NCI-H2107 (cell line): Measurements from ENCODE around the gene WIZ.
"Not testable (repeated sequence)": the region's sequence is repeated elsewhere in the genome, so short reads cannot be mapped to it uniquely, and the experiment has no call there.

Experiments
- DNase-seq: peaks from one replicate; lab custom pipeline; 2025; lab: John Stamatoyannopoulos, UW

The WIZ gene

DNA sequence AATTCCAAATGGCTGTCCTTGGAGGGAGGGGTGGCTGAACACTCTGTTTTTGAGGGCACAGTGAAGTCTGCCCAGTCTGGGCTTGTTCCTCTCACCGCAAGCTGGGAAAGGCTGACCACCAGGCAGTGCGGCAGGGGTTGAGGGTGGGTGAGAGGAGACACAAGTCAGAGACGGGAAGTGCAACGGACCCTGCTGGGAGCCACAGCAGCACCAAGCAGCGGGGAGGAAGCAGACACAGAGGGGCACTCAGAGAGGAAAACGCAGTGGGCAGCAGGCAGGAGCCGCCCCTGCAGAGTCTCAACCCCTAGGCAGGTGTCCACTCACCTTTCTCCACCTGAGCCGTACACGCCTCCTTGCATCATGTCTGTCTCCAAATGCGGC, 46.6 kb downstream of the WIZ start:
- no peak for DNase-seq

DNA sequence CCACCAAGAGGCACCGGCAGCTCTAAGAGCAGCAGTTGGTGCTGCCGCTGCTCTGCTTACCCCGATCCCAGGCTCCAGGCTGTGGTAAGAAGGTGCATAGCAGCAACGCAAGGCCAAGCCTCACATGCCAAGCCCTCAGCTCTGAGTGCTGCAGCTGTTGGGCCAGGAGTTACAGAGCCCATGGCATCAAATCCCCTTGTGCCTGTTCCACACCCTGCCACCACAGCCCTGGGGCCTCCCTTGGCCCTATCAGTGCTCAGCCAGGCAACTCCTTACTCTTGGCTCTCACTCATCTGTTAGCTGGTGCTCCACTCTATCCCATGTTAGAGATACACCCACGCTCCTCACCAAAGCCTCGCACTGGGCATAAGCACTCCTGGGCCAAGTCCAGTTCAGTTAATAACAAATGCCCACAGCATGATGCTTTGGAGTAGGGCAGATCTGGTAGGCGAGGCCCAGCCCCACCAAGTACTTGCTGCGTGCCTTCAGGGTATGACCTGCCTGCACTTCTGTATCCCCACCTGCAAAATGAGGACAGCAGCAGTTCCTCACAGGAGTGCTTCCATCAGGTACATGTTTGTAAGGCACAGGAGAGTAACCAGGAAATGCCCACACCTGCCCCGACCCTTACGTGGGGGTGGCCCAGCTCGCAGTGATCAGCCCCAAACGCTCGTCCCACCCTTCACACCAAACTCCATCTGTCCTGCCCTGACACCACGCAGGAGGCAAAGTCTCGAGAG, 47.2 kb downstream of the WIZ start:
- DNase-seq: no peak

DNA sequence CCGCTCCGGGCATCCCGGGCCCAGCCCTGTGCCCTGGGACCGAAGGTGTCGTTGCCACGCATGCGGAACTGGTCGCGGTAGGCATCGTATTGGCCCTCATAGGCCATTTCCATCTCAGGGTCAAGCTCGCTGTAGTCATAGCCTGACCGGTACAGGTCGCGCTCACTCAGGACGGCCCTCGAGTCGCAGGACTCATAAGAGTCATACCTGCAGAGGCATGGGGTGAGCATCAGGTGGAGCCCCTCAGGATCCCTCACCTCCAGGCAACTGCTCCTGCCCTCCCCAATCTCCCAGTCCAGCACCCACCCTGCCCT, 48.4 kb downstream of the WIZ start:
- DNase-seq: no peak

DNA sequence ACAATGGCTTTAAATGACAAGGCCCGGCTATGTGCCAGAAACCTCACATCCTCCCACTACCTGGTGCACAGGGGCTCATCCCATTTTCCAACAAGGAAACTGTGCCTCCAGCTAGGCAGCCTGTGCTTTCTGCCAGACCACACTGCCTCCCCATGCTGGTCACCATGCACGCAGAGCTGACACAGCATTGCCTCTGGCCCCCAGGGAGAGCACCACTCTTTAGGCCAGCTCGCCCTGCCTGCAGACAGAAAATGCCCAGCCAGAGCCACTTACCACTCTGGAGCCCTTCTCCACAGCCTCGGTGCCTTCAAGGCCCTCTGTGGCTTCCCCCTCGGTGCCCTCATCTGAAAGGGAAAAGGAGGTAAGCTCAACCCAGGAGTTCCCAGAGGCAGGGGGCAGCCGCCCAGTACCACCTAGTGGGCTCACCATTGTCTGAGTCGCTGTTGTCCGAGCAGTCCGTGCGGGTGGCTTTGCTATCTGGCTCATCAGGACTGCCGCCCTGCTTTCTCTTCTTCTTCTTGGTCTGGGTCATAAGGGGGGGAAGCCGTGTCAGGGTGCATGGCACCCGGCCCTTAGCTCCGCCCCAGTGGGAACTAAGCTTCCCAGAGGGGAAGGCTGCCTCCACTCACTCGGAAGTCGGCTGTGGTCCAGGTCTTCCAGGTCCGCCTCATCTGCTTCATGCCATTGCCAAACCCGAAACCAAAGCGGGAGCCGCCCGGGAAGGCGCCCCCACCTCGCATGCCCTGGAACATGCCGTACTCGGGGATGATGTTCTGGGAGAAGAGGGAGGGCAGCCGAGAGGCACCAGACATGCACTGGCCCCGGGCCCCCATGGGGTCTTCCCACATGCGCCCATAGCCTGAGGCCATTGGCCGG, 49.0 kb downstream of the WIZ start:
- DNase-seq: no peak

DNA sequence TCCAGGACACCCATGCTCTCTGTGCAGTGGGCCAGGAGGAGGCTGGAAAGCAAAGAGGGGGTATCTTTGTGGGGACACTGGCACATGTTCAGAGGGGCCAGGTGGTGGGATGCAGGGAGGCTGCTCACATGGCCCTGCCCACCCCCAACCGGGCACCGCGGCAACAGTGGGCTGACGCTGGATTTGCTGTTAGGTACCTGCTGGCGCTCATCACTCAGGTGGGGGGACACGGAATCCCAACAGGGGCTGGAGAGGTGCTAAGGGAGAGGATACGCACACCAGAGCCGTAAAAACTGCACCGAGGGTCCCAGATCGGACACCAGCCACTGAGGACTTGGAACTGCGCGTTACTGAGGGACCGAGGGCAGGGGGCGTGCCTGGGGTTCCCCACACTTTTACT, 50.1 kb downstream of the WIZ start:
- DNase-seq: no peak

DNA sequence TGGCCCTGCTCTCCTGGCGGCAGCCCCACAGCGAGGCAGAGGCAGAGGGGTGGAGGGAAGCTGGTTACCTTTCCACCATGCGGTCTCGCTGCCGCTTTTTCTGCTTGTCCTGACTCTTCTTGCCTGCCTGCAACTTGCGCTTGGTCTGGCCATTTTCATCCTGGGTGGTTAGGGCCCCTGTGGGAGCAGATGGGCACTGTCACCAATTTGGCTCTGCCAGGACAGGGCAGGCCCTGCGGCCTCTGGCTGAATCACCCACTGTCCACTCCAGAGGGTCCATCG, 50.6 kb downstream of the WIZ start:
- DNase-seq: no peak

DNA sequence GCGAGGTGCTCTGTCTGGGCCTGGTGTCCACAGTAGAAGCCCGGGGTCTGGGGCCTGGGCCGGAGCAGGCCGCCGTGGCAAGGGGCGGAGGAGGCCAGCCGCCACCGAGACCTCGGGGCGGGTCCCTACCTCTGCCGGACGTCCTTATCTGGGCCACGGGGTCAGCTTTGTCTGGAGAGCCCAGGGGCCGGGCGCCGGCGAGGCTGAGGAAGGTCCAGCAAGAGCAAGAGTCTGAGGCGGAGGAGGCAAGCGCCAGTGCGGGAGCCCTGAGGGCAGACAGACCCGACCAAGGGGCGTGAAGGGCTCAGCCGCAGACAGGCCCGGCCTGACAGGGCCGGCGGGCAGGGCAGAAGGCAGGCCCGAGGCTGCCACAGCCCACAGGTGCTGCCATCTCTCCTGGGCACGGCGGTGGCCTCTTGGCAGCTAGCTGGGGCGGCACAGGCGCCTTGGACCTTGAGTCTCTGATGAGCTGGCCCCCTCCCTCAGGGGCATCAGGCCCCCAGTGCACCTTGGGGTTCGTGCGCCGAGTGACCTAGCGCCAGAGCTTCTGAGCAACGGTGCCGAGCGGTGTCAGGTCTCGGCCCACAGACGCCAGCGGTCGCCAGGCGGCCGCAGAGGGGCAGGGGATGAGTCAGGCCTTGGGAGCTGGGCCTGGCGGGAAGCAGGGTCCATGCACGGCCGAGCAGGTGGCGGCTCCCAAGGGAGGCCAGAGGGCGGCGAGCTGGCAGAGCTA, 51.1 kb downstream of the WIZ start:
- DNase-seq: no peak

DNA sequence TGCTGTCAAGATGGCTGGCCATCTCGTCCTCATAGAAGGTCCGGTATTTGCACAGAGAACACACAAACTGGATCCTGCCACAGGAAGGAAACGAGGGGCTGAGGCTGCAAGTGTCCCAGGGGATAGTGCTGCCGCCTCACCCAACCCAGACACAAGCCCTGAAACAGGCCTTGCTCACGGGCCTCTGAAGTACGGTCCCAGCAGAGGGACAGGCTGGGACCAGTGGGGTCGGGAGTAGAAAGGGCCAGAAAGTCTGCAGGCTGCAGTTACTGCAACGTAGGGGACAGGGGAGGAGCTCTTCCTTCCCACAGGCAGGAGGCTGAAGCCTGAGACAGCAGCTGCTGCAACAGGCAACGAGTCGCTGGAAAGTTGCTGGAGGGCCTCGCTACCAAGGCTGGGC, 52.0 kb downstream of the WIZ start:
- DNase-seq: no peak

DNA sequence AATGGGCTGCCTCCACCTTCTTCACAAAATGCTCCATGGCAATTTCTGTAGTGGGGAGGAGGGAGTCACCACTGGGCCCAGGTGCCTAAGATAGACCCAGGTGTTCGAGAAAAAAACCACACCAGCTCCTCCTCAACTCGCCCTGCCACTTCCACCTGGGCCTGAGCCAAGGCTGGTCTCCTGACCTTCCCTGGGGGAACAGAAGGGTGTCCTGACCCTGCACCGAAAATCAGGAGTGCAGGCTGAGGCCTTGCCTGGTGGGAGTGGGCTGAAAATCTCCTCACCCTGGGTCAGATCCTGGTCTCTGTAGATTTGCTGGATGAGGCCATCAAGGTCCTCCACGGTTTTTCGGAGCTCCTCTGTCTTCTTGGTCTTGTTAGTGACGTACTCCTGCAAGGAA, 52.5 kb downstream of the WIZ start:
- no peak for DNase-seq

DNA sequence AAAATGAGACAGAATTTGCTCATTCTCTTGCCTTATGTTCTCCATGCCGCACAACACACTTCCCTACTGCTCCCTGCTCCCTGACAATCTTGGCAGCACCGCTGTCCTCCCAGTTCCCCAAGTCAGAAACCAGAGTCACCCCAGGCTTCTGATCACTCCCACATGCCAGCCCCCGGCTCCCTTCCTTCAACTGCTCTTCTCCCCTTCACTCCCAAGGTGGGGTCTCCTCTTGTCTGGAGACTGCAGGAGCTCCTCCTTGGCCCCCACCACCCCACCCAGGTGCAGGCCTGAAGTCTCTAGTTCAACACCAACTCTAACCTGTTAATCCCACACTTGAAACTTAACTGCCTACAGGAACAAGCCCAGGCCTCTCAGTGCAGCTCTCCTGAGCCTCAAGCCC, 53.3 kb downstream of the WIZ start:
- no peak for DNase-seq

DNA sequence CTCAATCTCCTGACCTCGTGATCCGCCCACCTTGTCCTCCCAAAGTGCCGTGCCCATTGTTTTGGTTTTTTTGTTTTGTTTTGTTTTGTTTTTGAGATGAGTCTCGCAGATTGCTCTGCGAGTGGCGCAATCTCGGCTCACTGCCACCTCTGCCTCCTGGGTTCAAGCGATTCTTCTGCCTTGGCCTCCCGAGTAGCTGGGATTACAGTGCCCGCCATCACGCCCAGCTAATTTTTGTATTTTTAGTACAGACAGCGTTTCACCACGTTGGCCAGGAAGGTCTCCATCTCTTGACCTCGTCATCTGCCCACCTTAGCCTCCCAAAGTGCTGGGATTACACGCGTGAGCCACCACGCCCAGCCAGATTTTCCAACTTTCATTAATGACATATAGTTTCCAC, 54.5 kb downstream of the WIZ start:
- not testable (repeated sequence) for DNase-seq

DNA sequence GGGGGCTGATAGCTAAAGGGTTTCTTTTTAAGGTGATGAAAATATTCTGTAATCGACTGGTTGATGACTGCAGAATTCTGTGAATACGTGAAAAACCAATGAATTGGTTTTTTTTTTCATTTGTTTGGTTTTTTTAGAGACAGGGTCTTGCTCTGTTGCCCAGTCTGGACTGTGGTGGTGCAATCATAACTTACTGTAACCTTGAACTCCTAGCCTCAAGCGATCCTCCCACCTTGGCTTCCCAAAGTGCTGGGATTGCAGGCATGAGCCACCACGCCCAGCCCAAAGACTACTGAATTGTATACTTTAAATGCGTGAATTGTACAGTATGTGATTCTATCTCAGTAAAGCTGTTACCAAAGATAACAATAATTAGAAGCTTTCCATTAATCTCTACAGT, 55.3 kb downstream of the WIZ start:
- DNase-seq: no peak

DNA sequence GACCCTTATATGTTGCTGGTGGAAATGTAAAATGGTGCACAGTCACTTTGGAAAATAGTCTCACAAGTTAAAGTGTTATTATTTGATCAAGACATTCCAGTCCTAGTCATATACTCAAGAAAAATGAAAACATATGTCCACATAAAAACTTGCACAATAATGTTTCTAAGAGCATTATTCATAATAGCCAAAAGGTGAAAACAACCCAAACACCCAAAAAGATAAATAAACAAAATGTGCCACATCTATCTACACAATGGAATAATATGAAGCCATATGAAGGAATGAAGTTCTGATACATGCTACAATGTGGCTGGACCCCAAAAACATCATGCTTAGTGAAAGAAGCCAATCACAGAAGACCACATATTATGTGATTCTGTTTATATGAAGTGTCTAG, 55.8 kb downstream of the WIZ start:
- DNase-seq: no peak

DNA sequence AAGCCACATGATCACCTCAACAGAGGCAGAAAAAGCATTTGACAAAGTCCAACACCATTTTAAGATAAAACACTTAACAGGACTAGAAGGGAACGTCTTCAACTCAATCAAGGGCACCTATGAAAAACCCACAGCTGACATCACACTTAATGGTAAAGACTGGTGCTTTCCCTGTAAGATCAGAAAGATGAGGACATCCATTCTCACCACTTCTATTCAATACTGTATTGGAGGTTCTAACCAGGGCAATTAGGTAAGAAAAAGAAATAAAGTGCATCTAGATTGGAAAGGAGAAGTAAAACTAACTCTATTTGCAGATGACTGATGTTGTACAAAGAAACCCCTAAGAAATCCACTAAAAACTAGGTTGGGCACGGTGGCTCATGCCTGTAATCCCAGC, 58.9 kb downstream of the WIZ start:
- no peak for DNase-seq

DNA sequence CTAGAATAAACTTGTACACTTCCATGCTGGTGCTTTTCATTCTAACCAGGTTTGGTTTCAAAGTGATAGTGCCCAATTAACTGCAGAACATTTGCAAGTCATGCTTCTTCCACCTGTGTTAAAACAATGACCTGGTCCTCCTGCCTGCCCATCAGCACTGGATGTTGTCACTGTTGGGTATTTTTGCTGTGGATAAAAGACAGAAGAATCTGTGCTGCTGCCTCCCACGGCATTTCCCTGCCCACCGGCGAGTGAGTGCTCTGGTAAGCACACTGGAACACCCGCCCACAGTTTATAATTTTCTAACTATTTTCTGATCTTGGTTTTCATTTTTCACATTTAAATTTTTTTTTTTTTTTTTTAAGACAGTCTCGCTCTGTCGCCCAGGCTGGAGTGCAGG, 67.9 kb downstream of the WIZ start:
- DNase-seq: no peak

DNA sequence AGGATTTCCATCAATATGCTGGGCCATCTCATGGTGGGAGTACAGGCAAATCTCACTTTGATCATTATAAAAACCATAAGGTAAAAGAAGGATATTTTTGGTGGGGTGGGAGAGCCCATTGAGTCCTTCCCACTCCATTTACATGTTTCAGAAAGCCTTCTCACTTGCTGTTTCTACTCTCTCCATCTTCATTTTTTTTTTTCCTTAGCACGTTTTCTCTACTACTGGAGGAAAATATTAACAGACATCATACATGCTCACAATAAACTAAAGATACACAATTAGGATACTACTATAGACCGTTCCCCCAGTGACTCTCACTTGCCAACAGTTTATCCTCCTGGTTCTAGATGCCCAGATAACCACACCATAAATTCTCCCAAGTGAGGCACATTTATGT, 68.3 kb downstream of the WIZ start:
- no peak for DNase-seq

DNA sequence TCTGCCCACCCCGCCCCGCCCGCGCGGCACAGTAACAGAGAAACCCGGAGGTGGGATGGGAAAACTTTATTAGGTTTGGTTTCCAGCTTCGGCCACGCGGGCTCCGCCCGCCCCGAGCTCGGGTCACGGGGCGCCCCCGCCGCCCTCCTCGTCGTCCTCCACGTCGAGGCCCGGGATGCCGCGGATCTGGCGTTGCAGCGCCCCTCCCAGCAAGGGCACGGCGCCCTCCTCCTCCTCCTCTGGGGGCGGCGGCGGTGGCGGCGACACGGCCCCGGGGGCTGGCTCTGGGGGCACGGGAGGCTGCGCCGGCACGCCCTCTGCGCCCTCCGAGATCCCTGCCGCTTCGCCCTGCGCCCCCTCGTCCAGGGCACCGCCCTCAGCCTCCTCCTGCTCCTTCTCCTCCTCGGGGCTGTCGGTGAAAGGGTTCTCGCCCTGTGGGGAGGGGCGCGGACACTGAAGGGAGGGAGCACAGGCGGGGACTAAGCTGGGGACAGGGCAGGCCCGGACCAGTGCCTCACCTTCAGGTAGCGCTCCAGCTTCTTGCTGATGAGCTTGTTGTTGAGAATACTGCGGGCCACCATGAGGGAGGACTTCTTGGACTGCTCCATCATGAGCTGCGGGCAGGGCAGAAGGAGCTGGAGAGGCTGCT, 69.6 kb downstream of the WIZ start:
- no peak for DNase-seq

DNA sequence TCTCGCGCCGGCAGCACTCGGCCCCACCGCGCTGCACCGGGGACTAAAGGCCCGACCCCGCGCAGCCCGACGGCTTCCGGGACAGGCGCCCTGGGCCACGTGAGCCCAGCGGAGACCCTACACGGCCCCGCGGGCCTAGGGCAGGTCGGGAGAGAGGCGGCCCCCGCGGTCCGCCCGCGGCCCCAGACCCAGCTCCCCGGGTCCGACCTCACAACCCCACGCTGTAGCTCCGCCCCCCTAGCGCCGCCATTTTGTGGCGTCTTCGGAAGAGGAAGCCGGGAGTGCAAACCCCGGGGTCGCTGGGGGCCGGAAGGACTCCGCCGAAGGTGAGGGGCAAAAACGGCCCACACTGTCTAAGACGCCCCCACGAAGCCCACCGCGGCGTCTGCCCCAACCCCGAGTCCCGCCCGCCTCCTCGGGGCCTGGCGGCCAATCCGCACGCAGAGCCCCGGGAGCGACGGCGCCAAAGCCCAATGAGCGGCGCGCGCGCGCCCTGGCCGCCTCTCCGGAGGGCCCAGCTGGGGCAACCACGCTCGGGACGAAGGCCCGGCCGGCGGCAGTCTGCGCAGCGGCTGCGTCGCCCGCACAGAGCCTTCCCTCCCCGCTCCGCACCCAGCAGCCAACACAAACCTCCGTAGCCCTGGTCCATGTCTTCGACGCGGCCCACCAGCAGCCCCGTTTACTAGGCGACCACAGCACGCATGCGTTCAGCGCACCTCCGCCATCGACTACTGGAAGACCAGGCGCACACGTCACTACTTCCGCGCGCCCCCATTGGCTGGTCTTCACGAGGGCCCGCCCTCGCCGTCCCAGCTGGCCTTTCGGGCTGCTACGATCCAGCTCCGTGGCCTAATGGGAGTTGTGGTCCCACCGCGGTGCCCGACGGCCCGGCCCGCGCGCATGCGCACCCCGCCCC, 70.4 kb downstream of the WIZ start, which contains the start of gene AKAP8:
AKAP8 (minus strand) TSS at position 705 of the 916 bp plus-strand sequence; CDS start at position 649, 56 bp downstream.
- DNase-seq: peak; percentile 96

DNA sequence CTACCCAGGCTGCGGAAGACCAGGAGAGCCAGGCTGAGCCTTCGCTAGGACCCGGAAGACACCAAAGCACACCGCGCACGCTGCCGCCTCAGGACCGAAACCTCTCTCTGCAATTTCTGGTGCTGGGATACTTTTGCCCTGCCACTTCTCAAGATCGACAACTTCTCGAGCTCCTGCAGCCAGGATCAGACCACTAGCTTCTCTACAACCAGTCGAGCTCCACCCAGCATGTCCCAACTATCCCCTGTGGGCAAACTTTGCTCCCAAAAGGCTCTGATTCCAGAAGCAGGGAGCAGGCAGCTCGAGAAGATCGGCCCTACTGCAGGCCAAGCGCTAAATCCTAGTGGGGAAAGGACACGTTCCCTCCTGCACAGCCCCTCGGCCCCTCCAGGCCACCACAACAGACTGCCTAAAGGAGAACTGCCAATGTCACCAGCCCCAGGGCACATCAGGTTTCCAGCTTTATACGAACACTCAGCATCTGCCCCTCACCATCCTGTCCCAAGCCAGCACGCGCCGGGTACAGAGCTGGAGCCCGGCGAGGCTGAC, 71.1 kb downstream of the WIZ start:
- peak; percentile 14 for DNase-seq

DNA sequence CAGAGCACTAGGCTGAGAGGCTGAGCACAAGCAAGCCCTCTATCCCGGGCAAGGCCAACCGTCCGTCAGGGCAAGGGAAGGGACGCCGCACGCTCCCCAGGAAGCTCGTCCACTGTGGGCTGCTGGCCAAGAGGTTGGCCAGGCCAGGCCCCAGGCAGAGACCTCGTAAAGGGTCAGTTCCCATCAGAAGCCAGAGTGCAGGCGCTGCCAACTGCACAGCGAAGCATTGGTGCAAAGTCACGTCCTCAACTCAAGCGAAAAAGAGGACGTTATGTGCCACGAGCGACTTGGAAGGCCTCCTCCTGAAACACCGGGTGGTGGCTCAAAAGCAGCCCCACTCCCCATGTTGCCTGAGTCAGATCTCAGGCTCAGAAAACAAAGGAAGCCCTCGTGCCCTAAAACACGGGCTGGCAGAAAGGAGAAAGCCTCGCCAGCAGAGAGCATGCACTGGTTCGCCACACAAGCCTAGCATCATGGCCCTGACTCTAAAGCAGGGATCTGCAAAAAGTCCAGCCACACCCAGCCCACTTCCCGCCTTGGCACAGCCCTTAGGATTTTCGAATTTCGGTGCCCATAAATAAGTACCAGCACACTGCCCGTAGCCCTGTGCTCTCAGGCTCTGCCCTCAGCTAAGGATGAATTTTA, 74.8 kb downstream of the WIZ start:
- DNase-seq: no peak
